Karpas-422 (cell line): ENCODE measurements around the gene SMC1B. TPM values are rescaled to one million over a fixed set of nuclear protein-coding genes. Genes with fewer than 3 reads are reported as not detected.
A peak's percentile ranks its signal among the peaks of the same experiment; 100 is the strongest.
"Not testable (repeated sequence)": the region's sequence is repeated elsewhere in the genome, so short reads cannot be mapped to it uniquely, and the experiment has no call there.

Experiments
- DNase-seq: peaks from one replicate; pipeline ENCODE4 v3.0.0-alpha.2; 2015
- H2AFZ ChIP-seq: fragments of 200-600 bp; sonication (generic); 2 replicates; pipeline ENCODE4 v1.6.1; 2014; ENCODE audit warnings: antibody characterized with exemption, low read length, mixed read lengths
- H3K27ac ChIP-seq: fragments of 200-600 bp; sonication (generic); 2 replicates; pipeline ENCODE4 v1.5.1; 2014; ENCODE audit warnings: mild to moderate bottlenecking, low read length, moderate library complexity
- H3K27me3 ChIP-seq: fragments of 200-600 bp; sonication (generic); 2 replicates; pipeline ENCODE4 v1.6.1; 2014; ENCODE audit warnings: low read length, mixed read lengths
- H3K36me3 ChIP-seq: fragments of 200-600 bp; sonication (generic); 2 replicates; pipeline ENCODE4 v1.6.1; 2014; ENCODE audit warnings: low read length, mixed read lengths; ENCODE audit not compliant: insufficient read depth
- H3K4me1 ChIP-seq: fragments of 200-600 bp; sonication (generic); 2 replicates; pipeline ENCODE4 v1.6.1; 2014; ENCODE audit warnings: mild to moderate bottlenecking, low read length, mixed read lengths
- H3K4me2 ChIP-seq: fragments of 200-600 bp; sonication (generic); 2 replicates; pipeline ENCODE4 v1.6.1; 2014; ENCODE audit warnings: low read length, low read depth, mild to moderate bottlenecking; ENCODE audit not compliant: poor library complexity, severe bottlenecking
- H3K4me3 ChIP-seq: fragments of 200-600 bp; sonication (generic); 2 replicates; pipeline ENCODE4 v1.5.1; 2014; ENCODE audit warnings: mild to moderate bottlenecking, antibody characterized with exemption, low read length, mixed read lengths
- H3K79me2 ChIP-seq: fragments of 200-600 bp; sonication (generic); 2 replicates; pipeline ENCODE4 v1.6.1; 2014; ENCODE audit warnings: mild to moderate bottlenecking, low read length, mixed read lengths
- H3K9ac ChIP-seq: fragments of 200-600 bp; sonication (generic); 2 replicates; pipeline ENCODE4 v1.6.0; 2014; ENCODE audit warnings: low read length
- H3K9me2 ChIP-seq: fragments of 200-600 bp; sonication (generic), shearing (Covaris generic); replicated peaks from 2 replicates; pipeline ENCODE4 v1.6.0; 2014; ENCODE audit warnings: mild to moderate bottlenecking, low read length, moderate library complexity; ENCODE audit not compliant: insufficient read depth
- H3K9me3 ChIP-seq: fragments of 300-700, 200-600 bp; sonication (generic); 2 replicates; pipeline ENCODE4 v1.6.1; 2014; ENCODE audit warnings: low read length, mixed read lengths
- H4K20me1 ChIP-seq: fragments of 200-600 bp; sonication (generic); 2 replicates; pipeline ENCODE4 v1.6.1; 2014; ENCODE audit warnings: mild to moderate bottlenecking, antibody characterized with exemption, low read length, low read depth; ENCODE audit not compliant: insufficient read depth
- total RNA-seq: library from RNA; depleted of rRNA; stranded (reverse); fragments of >200 nt; shearing (Covaris generic); gene quantifications from 2 replicates; pipeline ENCODE4 v1.2.3, GENCODE V29; 2014; ENCODE audit warnings: low replicate concordance

SMC1B gene
- total RNA-seq, 1 experiment from 2014 or later = not detected

DNA sequence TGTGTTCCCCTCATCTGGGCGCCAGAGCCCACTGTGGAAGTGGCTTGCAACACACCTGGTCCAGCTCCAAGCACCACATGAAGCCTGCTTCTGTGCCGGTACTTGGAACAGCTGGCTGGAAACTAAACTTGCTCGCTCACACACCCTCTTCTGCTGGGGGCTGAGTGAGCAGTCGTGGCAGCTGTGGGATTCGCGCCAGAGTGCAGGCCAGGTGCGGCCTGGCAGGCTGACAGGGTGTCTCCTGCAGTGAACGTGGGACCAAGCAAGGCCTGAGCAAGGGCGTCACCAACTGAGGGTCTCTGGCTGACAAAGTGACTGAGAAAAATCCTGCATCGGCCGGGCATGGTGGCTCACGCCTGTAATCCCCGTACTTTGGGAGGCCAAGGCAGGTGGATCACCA lies 15.2 kb downstream of the SMC1B start:
- H3K27ac ChIP-seq = no peak overlapping the region
- H4K20me1 ChIP-seq = no peaks in the 10 kb centered on the region
- H3K4me2 ChIP-seq = no peak overlapping the region
- peaks cover 8% of the 10 kb centered on the region; the same call in 1 of the 2 replicates for H3K4me1 ChIP-seq
- no peaks in the 10 kb centered on the region for H3K79me2 ChIP-seq
- no peaks in the 10 kb centered on the region for H3K9me2 ChIP-seq
- no peaks in the 10 kb centered on the region for H3K36me3 ChIP-seq
- no peaks in the 10 kb centered on the region for H3K9me3 ChIP-seq
- H3K9ac ChIP-seq = no peak overlapping the region
- H3K4me3 ChIP-seq = no peak overlapping the region
- 0 out of 2 replicates have a peak, but pooled peaks cover 4% of the 10 kb centered on the region for H3K27me3 ChIP-seq
- no peak for DNase-seq
- H2AFZ ChIP-seq = no peak overlapping the region

DNA sequence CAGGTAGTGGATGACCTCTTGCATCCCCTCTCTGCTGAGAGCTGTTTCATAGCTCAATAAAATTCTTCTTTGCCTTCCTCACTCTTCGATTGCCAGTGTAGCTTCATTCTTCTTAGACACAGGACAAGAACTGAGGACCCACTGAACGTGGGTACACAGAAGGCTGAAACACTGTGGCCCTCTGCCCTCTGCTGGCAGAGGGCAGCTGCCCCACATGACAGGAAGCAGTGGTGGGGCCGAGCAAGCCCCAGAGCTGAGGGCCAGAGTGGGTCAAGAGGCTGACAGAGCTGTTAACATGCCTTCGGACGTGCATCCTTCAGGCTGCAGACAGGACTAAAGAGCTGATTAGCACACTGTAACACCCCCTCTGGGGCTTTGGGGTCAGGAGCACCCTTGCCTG lies 15.6 kb downstream of the SMC1B start:
- Histone ChIP-seq H3K4me3 (no peak overlapping the region), H3K36me3 (no peaks in the 10 kb centered on the region), H3K4me2 (no peak overlapping the region), H3K4me1 (peaks cover 8% of the 10 kb centered on the region; the same call in 1 of the 2 replicates), H4K20me1 (no peaks in the 10 kb centered on the region), H3K9ac (no peak overlapping the region), H3K27ac (no peak overlapping the region), H3K27me3 (0 out of 2 replicates have a peak, but pooled peaks cover 4% of the 10 kb centered on the region), H3K9me3 (no peaks in the 10 kb centered on the region), H3K79me2 (no peaks in the 10 kb centered on the region), H3K9me2 (no peaks in the 10 kb centered on the region), H2AFZ (no peak overlapping the region)
- DNase-seq = peak; percentile 56

- Histone ChIP-seq H3K9ac (no peak overlapping the region), H4K20me1 (no peaks in the 10 kb centered on the region), H3K9me3 (no peaks in the 10 kb centered on the region), H3K4me1 (no peaks in the 10 kb centered on the region), H3K9me2 (no peaks in the 10 kb centered on the region), H3K27me3 (no peaks in the 10 kb centered on the region), H3K79me2 (no peaks in the 10 kb centered on the region), H2AFZ (no peak overlapping the region), H3K4me3 (no peak overlapping the region), H3K27ac (no peak overlapping the region), H3K36me3 (no peaks in the 10 kb centered on the region), H3K4me2 (no peak overlapping the region)
- no peak for DNase-seq
These were observed 23.9 kb downstream of the SMC1B start for GRCh38 chr22:45389546-45389945.

GRCh38 chr22:45381348-45381747 lies 32.1 kb downstream of the SMC1B start:
- no peaks in the 10 kb centered on the region for H3K36me3 ChIP-seq
- H3K27me3 ChIP-seq = no peaks in the 10 kb centered on the region
- no peak overlapping the region for H3K4me2 ChIP-seq
- peaks cover 6% of the 10 kb centered on the region for H3K4me1 ChIP-seq
- H3K27ac ChIP-seq = no peak overlapping the region
- H4K20me1 ChIP-seq = no peaks in the 10 kb centered on the region
- no peaks in the 10 kb centered on the region for H3K79me2 ChIP-seq
- no peak for DNase-seq
- H3K9me3 ChIP-seq = no peaks in the 10 kb centered on the region
- H2AFZ ChIP-seq = no peak overlapping the region
- H3K9ac ChIP-seq = no peak overlapping the region
- H3K9me2 ChIP-seq = no peaks in the 10 kb centered on the region
- no peak overlapping the region for H3K4me3 ChIP-seq

DNA sequence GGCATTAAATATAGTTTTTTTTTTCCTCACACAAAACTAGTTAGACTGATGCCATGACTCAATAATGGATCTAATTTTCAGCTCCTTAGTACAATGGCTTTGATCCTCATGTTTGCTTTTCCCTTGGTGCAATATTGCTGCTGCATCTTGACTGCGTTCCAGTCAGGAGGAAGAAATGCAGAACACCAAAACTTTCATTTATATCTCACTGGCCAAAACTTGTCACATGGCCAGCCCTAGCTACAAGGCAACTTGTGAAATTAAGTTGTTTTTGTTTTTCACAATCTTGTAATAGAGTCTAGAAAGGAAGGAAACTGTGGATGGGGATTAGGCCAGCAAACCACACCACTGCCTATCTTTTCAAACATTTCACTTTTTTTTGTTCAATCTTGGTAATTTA lies 36.7 kb downstream of the SMC1B start:
- Histone ChIP-seq H3K4me2 (no peak overlapping the region), H3K4me1 (peaks cover 6% of the 10 kb centered on the region), H3K9me2 (no peaks in the 10 kb centered on the region), H3K9ac (no peak overlapping the region), H3K9me3 (no peaks in the 10 kb centered on the region), H3K27me3 (no peaks in the 10 kb centered on the region), H3K36me3 (no peaks in the 10 kb centered on the region), H2AFZ (no peak overlapping the region), H4K20me1 (no peaks in the 10 kb centered on the region), H3K27ac (no peak overlapping the region), H3K79me2 (no peaks in the 10 kb centered on the region), H3K4me3 (no peak overlapping the region)
- DNase-seq = no peak

- H3K4me2 ChIP-seq = no peak overlapping the region
- no peak overlapping the region for H3K27ac ChIP-seq
- no peak overlapping the region for H3K4me3 ChIP-seq
- H4K20me1 ChIP-seq = no peaks in the 10 kb centered on the region
- no peaks in the 10 kb centered on the region for H3K9me3 ChIP-seq
- peaks cover 6% of the 10 kb centered on the region for H3K4me1 ChIP-seq
- DNase-seq = no peak
- no peaks in the 10 kb centered on the region for H3K36me3 ChIP-seq
- H3K9me2 ChIP-seq = no peaks in the 10 kb centered on the region
- no peak overlapping the region for H2AFZ ChIP-seq
- H3K27me3 ChIP-seq = no peaks in the 10 kb centered on the region
- no peaks in the 10 kb centered on the region for H3K79me2 ChIP-seq
- no peak overlapping the region for H3K9ac ChIP-seq
These were observed 37.4 kb downstream of the SMC1B start for GRCh38 chr22:45376009-45376408.

GRCh38 chr22:45373592-45373991 lies 39.8 kb downstream of the SMC1B start:
- H3K9me2 ChIP-seq, DNase-seq, H3K27ac ChIP-seq, H3K27me3 ChIP-seq, H4K20me1 ChIP-seq, H3K4me3 ChIP-seq, H3K9me3 ChIP-seq, H3K79me2 ChIP-seq, H3K9ac ChIP-seq, H2AFZ ChIP-seq, H3K4me1 ChIP-seq, H3K4me2 ChIP-seq, H3K36me3 ChIP-seq: not testable (repeated sequence)

GRCh38 chr22:45366713-45367112 lies 46.7 kb downstream of the SMC1B start:
- Histone ChIP-seq H3K9me3 (peaks cover 12% of the 10 kb centered on the region), H3K4me3 (no peak overlapping the region), H2AFZ (no peak overlapping the region), H3K27me3 (no peaks in the 10 kb centered on the region; the same call in 1 of the 2 replicates), H3K79me2 (no peaks in the 10 kb centered on the region), H3K9ac (no peak overlapping the region), H3K9me2 (no peaks in the 10 kb centered on the region), H4K20me1 (no peaks in the 10 kb centered on the region), H3K27ac (no peak overlapping the region), H3K4me2 (no peak overlapping the region), H3K4me1 (no peaks in the 10 kb centered on the region), H3K36me3 (no peaks in the 10 kb centered on the region)
- DNase-seq = no peak

- Histone ChIP-seq H3K9me2 (no peaks in the 10 kb centered on the region), H3K9ac (no peak overlapping the region), H3K4me2 (no peak overlapping the region), H3K4me1 (no peaks in the 10 kb centered on the region), H3K27me3 (no peaks in the 10 kb centered on the region), H3K9me3 (no peaks in the 10 kb centered on the region), H4K20me1 (no peaks in the 10 kb centered on the region), H3K4me3 (no peak overlapping the region), H3K36me3 (no peaks in the 10 kb centered on the region), H3K27ac (no peak overlapping the region), H3K79me2 (no peaks in the 10 kb centered on the region), H2AFZ (no peak overlapping the region)
- DNase-seq = no peak
These were observed 53.8 kb downstream of the SMC1B start for GRCh38 chr22:45359627-45360026.
